CD4-positive, alpha-beta T cell treated with Interleukin-6 for 4 hours (primary cell): Measurements from ENCODE around the gene FAM120A.

Source experiments
- DNase-seq: peaks from one replicate; pipeline ENCODE4 v3.0.0-alpha.2; 2020; ENCODE audit warnings: mixed read lengths

Gene FAM120A

GRCh38 chr9:93451849-93452709 lies 594 bp downstream of the FAM120A start:
- DNase-seq = peak; percentile 62

- no peak for DNase-seq
Observed at GRCh38 chr9:93452710-93453046, 1.2 kb downstream of the FAM120A start.

- DNase-seq = peak; percentile 83
Observed at GRCh38 chr9:93453047-93453914, 1.8 kb downstream of the FAM120A start, which contains the start of gene FAM120AOS. Gene FAM120AOS, minus strand, starts transcription at chr9:93453581. Its CDS starts 872 bp downstream, at chr9:93452709.

- DNase-seq = no peak
Observed at GRCh38 chr9:93456022-93456421, 4.5 kb downstream of the FAM120A start.

GRCh38 chr9:93456504-93456903 lies 5.0 kb downstream of the FAM120A start:
- DNase-seq = no peak

- DNase-seq = no peak
Observed at GRCh38 chr9:93457006-93457405, 5.5 kb downstream of the FAM120A start.

- no peak for DNase-seq
Observed at GRCh38 chr9:93458712-93459111, 7.2 kb downstream of the FAM120A start.

- DNase-seq = no peak
Observed at GRCh38 chr9:93459432-93459847, 8.0 kb downstream of the FAM120A start.

GRCh38 chr9:93460689-93461413 lies 9.4 kb downstream of the FAM120A start:
- DNase-seq = no peak

GRCh38 chr9:93461414-93461743 lies 9.9 kb downstream of the FAM120A start:
- no peak for DNase-seq

GRCh38 chr9:93461821-93462220 lies 10.3 kb downstream of the FAM120A start:
- DNase-seq = no peak

- DNase-seq = no peak
Observed at GRCh38 chr9:93463638-93464248, 12.3 kb downstream of the FAM120A start.

GRCh38 chr9:93464395-93464794 lies 12.9 kb downstream of the FAM120A start:
- DNase-seq = no peak

GRCh38 chr9:93464876-93465275 lies 13.4 kb downstream of the FAM120A start:
- DNase-seq = no peak

GRCh38 chr9:93465855-93466254 lies 14.4 kb downstream of the FAM120A start:
- no peak for DNase-seq

- no peak for DNase-seq
Observed at GRCh38 chr9:93466416-93467061, 15.1 kb downstream of the FAM120A start.

- DNase-seq = no peak
Observed at GRCh38 chr9:93467062-93467416, 15.6 kb downstream of the FAM120A start.

GRCh38 chr9:93467462-93467861 lies 16.0 kb downstream of the FAM120A start:
- DNase-seq = no peak

GRCh38 chr9:93468763-93469456 lies 17.4 kb downstream of the FAM120A start:
- DNase-seq = no peak

GRCh38 chr9:93470391-93470790 lies 18.9 kb downstream of the FAM120A start:
- DNase-seq = no peak

- DNase-seq = no peak
Observed at GRCh38 chr9:93471124-93471523, 19.6 kb downstream of the FAM120A start.

- no peak for DNase-seq
Observed at GRCh38 chr9:93473411-93473810, 21.9 kb downstream of the FAM120A start.
